CD4-positive, alpha-beta T cell (primary cell): ENCODE results near the gene PI4K2A. TPM values are rescaled to one million over a fixed set of nuclear protein-coding genes. Genes with fewer than 3 reads are reported as not detected.

Source experiments
- ATAC-seq: fragments of 200-7000 bp; cut with Tn5 transposase; one replicate; pipeline ENCODE4 v1.10.0; 2022; ENCODE audit warnings: mild to moderate bottlenecking; ENCODE audit not compliant: poor library complexity
- CTCF ChIA-PET: fragments of 350-600 bp; sonication (Branson Sonifier 250); formaldehyde crosslinking; loops from one replicate; lab custom pipeline; 2021; ENCODE audit warnings: antibody characterized with exemption, inconsistent platforms; lab: Charles Lee
- POLR2A ChIA-PET: fragments of 350-600 bp; sonication (Branson Sonifier 250); formaldehyde crosslinking; loops from one replicate; lab custom pipeline; 2021; ENCODE audit warnings: antibody characterized with exemption, inconsistent platforms; lab: Charles Lee
- DNase-seq, 14 experiments: peaks; one replicate each; pipeline ENCODE4 v3.0.0-alpha.2; 2013 to 2020; ENCODE audit warnings: mixed read lengths in 2 of 14
- H3K27ac ChIP-seq, 2 donors: one replicate each; pipeline versions ENCODE4 v1.5.1 to v1.7.0; 2013; ENCODE audit warnings: low read length in 2 of 2, low read depth in 1 of 2, mild to moderate bottlenecking in 1 of 2
- H3K27me3 ChIP-seq, 2 experiments: 1 replicate in 1 of 2; 2 replicates in 1 of 2; pipeline versions ENCODE4 v1.6.1 to v1.7.0; 2013; ENCODE audit warnings: low read length in 2 of 2, control low read depth in 1 of 2, mild to moderate bottlenecking in 1 of 2, moderate library complexity in 1 of 2; ENCODE audit not compliant: insufficient read depth in 2 of 2, control insufficient read depth in 1 of 2
- H3K36me3 ChIP-seq: one replicate; pipeline ENCODE4 v1.6.1; 2013; ENCODE audit warnings: low read length, control low read depth; ENCODE audit not compliant: insufficient read depth
- H3K4me1 ChIP-seq: one replicate; pipeline ENCODE4 v1.6.1; 2013; ENCODE audit warnings: low read length, control low read depth; ENCODE audit not compliant: insufficient read depth
- H3K4me3 ChIP-seq: one replicate; pipeline ENCODE4 v1.5.1; 2013; ENCODE audit warnings: mild to moderate bottlenecking, low read length, moderate library complexity
- H3K9me3 ChIP-seq, 2 experiments: 1 replicate in 1 of 2; 2 replicates in 1 of 2; pipeline versions ENCODE4 v1.6.1 to v1.7.0; 2013; ENCODE audit warnings: low read length in 2 of 2, mild to moderate bottlenecking in 2 of 2, control low read depth in 1 of 2, moderate library complexity in 1 of 2; ENCODE audit not compliant: control insufficient read depth in 1 of 2, insufficient read depth in 1 of 2
- H3K27ac Mint-ChIP-seq: one replicate; pipeline ENCODE4 v1.8.0; 2020; ENCODE audit warnings: mixed read lengths
- H3K27me3 Mint-ChIP-seq: one replicate; pipeline ENCODE4 v1.8.0; 2021; ENCODE audit warnings: mixed read lengths
- H3K36me3 Mint-ChIP-seq: one replicate; pipeline ENCODE4 v1.8.0; 2021; ENCODE audit warnings: low read depth, mixed read lengths
- H3K4me1 Mint-ChIP-seq: one replicate; pipeline ENCODE4 v1.8.0; 2021; ENCODE audit warnings: low read depth, mixed read lengths
- H3K4me3 Mint-ChIP-seq: one replicate; pipeline ENCODE4 v1.8.0; 2020; ENCODE audit warnings: mild to moderate bottlenecking, mixed read lengths
- H3K9me3 Mint-ChIP-seq: one replicate; pipeline ENCODE4 v1.8.0; 2020; ENCODE audit warnings: mixed read lengths
- CTCF ChIP-seq: fragments of 200-600 bp; IDR thresholded peaks from one replicate; pipeline ENCODE4 v1.8.0; 2022; ENCODE audit warnings: antibody characterized with exemption, mild to moderate bottlenecking
- intact Hi-C, 2 experiments: fragments of 100-400 bp; cut with DNase I in 1 of 2; cut with micrococcal nuclease in 1 of 2; formaldehyde crosslinking; loops; one replicate each; pipeline versions ENCODE4 v1.15.1 to v1.9.0; 2023 to 2025; cut with DNase I, micrococcal nuclease
- total RNA-seq, 174 experiments: library from RNA in 2 of 174; stranded (reverse) in 2 of 174; gene quantifications; one replicate each; pipeline ENCODE4 v1.2.3 and lab custom pipeline; 2021 to 2026

PI4K2A gene
- total RNA-seq, 2 experiments from 2014 or later: 26.3 to 27.2 TPM

GRCh38 chr10:97708167-97708566 is 67.7 kb downstream of the PI4K2A start:
- CTCF ChIA-PET: interaction anchor here (0.6 to 2.4 kb wide), 3 partner anchors 22 to 161 kb away, joined by 3 to 10 read pairs (median 4); partner anchors contain the start of gene AVPI1
- no peaks in the 10 kb centered on the region for H3K36me3 Mint-ChIP-seq
- no peak overlapping the region for H3K4me3 ChIP-seq
- POLR2A ChIA-PET: interaction anchor here (2.3 kb wide), 1 partner anchor 21 kb away, joined by 8 read pairs; the partner anchor contains the start of gene AVPI1
- H3K9me3 Mint-ChIP-seq: no peaks in the 10 kb centered on the region
- H3K27me3 ChIP-seq: peaks cover 0 to 9% of the 10 kb centered on the region in 2 experiments
- no peak overlapping the region for H3K4me3 Mint-ChIP-seq
- H3K9me3 ChIP-seq: no peaks in the 10 kb centered on the region
- H3K27me3 Mint-ChIP-seq: peaks cover 56% of the 10 kb centered on the region
- TF ChIP-seq CTCF: no peak
- no peak for DNase-seq
- peaks cover 8% of the 10 kb centered on the region for H3K4me1 ChIP-seq
- intact Hi-C loops: loop anchor here (10.0 kb wide), 1 partner anchor 337 kb away; no protein-coding TSS in a partner anchor
- H3K27ac Mint-ChIP-seq: no peak overlapping the region
- no peak for ATAC-seq
- H3K36me3 ChIP-seq: no peaks in the 10 kb centered on the region
- peaks cover 6% of the 10 kb centered on the region for H3K4me1 Mint-ChIP-seq
- H3K27ac ChIP-seq: no peak overlapping the region

- no peaks in the 10 kb centered on the region for H3K36me3 ChIP-seq
- H3K4me1 ChIP-seq: peaks cover 15% of the 10 kb centered on the region
- H3K9me3 Mint-ChIP-seq: no peaks in the 10 kb centered on the region
- POLR2A ChIA-PET: interaction anchor here (2.3 kb wide), 1 partner anchor 22 kb away, joined by 8 read pairs; the partner anchor contains the start of gene AVPI1
- intact Hi-C loops: loop anchor here (1.0 to 10.0 kb wide), 3 partner anchors 22 to 336 kb away; no protein-coding TSS in a partner anchor
- ATAC-seq: no peak
- no peaks in the 10 kb centered on the region for H3K36me3 Mint-ChIP-seq
- H3K4me3 Mint-ChIP-seq: no peak overlapping the region
- H3K27me3 Mint-ChIP-seq: peaks cover 50% of the 10 kb centered on the region
- H3K4me1 Mint-ChIP-seq: peaks cover 11% of the 10 kb centered on the region
- DNase-seq: peak in 12 of 14 experiments; percentile 11 to 71 (median 34)
- H3K9me3 ChIP-seq: no peaks in the 10 kb centered on the region
- H3K27ac Mint-ChIP-seq: no peak overlapping the region
- H3K4me3 ChIP-seq: no peak overlapping the region
- CTCF ChIA-PET: interaction anchor here (0.7 to 2.4 kb wide), 10 partner anchors 8 to 160 kb away, joined by 3 to 11 read pairs (median 4); partner anchors contain the start of gene AVPI1
- H3K27me3 ChIP-seq: peaks cover 0 to 7% of the 10 kb centered on the region in 2 experiments
- TF ChIP-seq CTCF: peak; percentile 69
- no peak overlapping the region for H3K27ac ChIP-seq
Observed at GRCh38 chr10:97708976-97709946, 68.8 kb downstream of the PI4K2A start.

- intact Hi-C loops: loop anchor here (5.0 kb wide), 1 partner anchor 35 kb away; no protein-coding TSS in a partner anchor
- no peak overlapping the region for H3K27ac Mint-ChIP-seq
- H3K4me3 Mint-ChIP-seq: peak overlapping the region; percentile 86
Observed at GRCh38 chr10:97711640-97712572, 71.4 kb downstream of the PI4K2A start.

More at GRCh38 chr10:97711640-97712572, 71.4 kb downstream of the PI4K2A start:
- H3K27ac ChIP-seq: no peak overlapping the region
- Mint-ChIP-seq H3K36me3 (no peaks in the 10 kb centered on the region), H3K4me1 (peaks cover 15% of the 10 kb centered on the region), H3K9me3 (no peaks in the 10 kb centered on the region), H3K27me3 (peaks cover 40% of the 10 kb centered on the region)
- no peaks in the 10 kb centered on the region for H3K9me3 ChIP-seq
- no peak for TF ChIP-seq CTCF
- ATAC-seq (no peak), DNase-seq (no peak)
- ChIA-PET POLR2A (no interaction called here), CTCF (interaction anchor here (0.7 to 2.8 kb wide), 2 partner anchors 10 to 14 kb away, joined by 3 to 7 read pairs; no protein-coding TSS in a partner anchor)
- no peaks in the 10 kb centered on the region for H3K36me3 ChIP-seq
- no peak overlapping the region for H3K4me3 ChIP-seq
- H3K4me1 ChIP-seq: peaks cover 22% of the 10 kb centered on the region
- peaks cover 0 to 7% of the 10 kb centered on the region in 2 experiments for H3K27me3 ChIP-seq
